GM23338 (cell line): Measurements from ENCODE around the gene TMEM150A. TPM values are rescaled to one million over a fixed set of nuclear protein-coding genes. Genes with fewer than 3 reads are reported as not detected.

Experiments
- ATAC-seq: fragments of 200-7000 bp; cut with Tn5 transposase; 3 replicates; pipeline ENCODE4 v1.9.1; 2020
- DNase-seq: peaks from one replicate; pipeline ENCODE4 v3.0.0-alpha.2; 2015; ENCODE audit warnings: low spot score
- H2AFZ ChIP-seq: fragments of 200-600 bp; sonication (generic); 2 replicates; pipeline ENCODE4 v1.8.0; 2016; ENCODE audit warnings: antibody characterized with exemption, mild to moderate bottlenecking, moderate library complexity
- H3F3A ChIP-seq: fragments of 200-600 bp; sonication (generic); replicated peaks from 2 replicates; pipeline ENCODE4 v1.8.0; 2017; ENCODE audit warnings: antibody characterized with exemption, mixed run types, low read depth
- H3K27ac ChIP-seq: fragments of 200-600 bp; sonication (generic); 2 replicates; pipeline ENCODE4 v1.6.1; 2016; ENCODE audit warnings: low read depth
- H3K27me3 ChIP-seq: fragments of 200-600 bp; sonication (generic); 2 replicates; pipeline ENCODE4 v1.8.0; 2016; ENCODE audit warnings: mild to moderate bottlenecking, mixed run types, moderate library complexity; ENCODE audit not compliant: insufficient read depth
- H3K36me3 ChIP-seq: fragments of 200-600 bp; sonication (generic); 2 replicates; pipeline ENCODE4 v1.8.0; 2016; ENCODE audit warnings: mild to moderate bottlenecking; ENCODE audit not compliant: insufficient read depth
- H3K4me1 ChIP-seq: fragments of 200-600 bp; sonication (generic); 2 replicates; pipeline ENCODE4 v1.8.0; 2016; ENCODE audit warnings: mild to moderate bottlenecking, moderate library complexity; ENCODE audit not compliant: insufficient read depth
- H3K4me2 ChIP-seq: fragments of 200-600 bp; sonication (generic); 2 replicates; pipeline ENCODE4 v1.7.1; 2017; ENCODE audit warnings: mixed run types
- H3K4me3 ChIP-seq: fragments of 200-600 bp; sonication (generic); 2 replicates; pipeline ENCODE4 v1.6.1; 2016; ENCODE audit warnings: mixed run types
- H3K79me2 ChIP-seq: fragments of 200-600 bp; sonication (generic); replicated peaks from 2 replicates; pipeline ENCODE4 v1.8.0; 2017; ENCODE audit warnings: mild to moderate bottlenecking; ENCODE audit not compliant: insufficient read depth
- H3K9me2 ChIP-seq: fragments of 200-600 bp; sonication (generic); 2 replicates; pipeline ENCODE4 v1.8.0; 2017; ENCODE audit not compliant: insufficient read depth
- H4K20me1 ChIP-seq: fragments of 200-600 bp; sonication (generic); replicated peaks from 2 replicates; pipeline ENCODE4 v1.8.0; 2017; ENCODE audit warnings: mild to moderate bottlenecking; ENCODE audit not compliant: insufficient read depth
- H3K27ac Mint-ChIP-seq: 2 replicates; pipeline ENCODE4 v1.8.0; 2020; ENCODE audit warnings: inconsistent platforms, mild to moderate bottlenecking, moderate library complexity, mixed read lengths
- H3K27me3 Mint-ChIP-seq: 3 replicates; pipeline ENCODE4 v1.8.0; 2022; ENCODE audit warnings: low read depth, mild to moderate bottlenecking, moderate library complexity, mixed read lengths, inconsistent platforms; ENCODE audit not compliant: insufficient read depth, poor library complexity
- H3K36me3 Mint-ChIP-seq: 3 replicates; pipeline ENCODE4 v1.8.0; 2021; ENCODE audit warnings: low read depth, mild to moderate bottlenecking, inconsistent platforms, moderate library complexity, mixed read lengths
- H3K4me1 Mint-ChIP-seq: 3 replicates; pipeline ENCODE4 v1.8.0; 2020; ENCODE audit warnings: mild to moderate bottlenecking, inconsistent platforms, mixed read lengths
- H3K4me3 Mint-ChIP-seq: 3 replicates; pipeline ENCODE4 v1.8.0; 2021; ENCODE audit warnings: moderate library complexity, mild to moderate bottlenecking, inconsistent platforms, mixed read lengths
- H3K9me3 Mint-ChIP-seq: 3 replicates; pipeline ENCODE4 v1.8.0; 2020; ENCODE audit warnings: moderate library complexity, mild to moderate bottlenecking, inconsistent platforms, mixed read lengths
- CREB1 ChIP-seq: fragments of 250-450 bp; sonication (Bioruptor Pico); IDR thresholded peaks from 2 replicates; pipeline ENCODE4 v1.5.0; 2020; ENCODE audit warnings: low read depth, mild to moderate bottlenecking, moderate library complexity
- POLR2AphosphoS5 ChIP-seq: IDR thresholded peaks from 2 replicates; pipeline ENCODE4 v1.6.1; 2016; ENCODE audit warnings: antibody characterized with exemption, low read depth
- STAT1 ChIP-seq: IDR thresholded peaks from one replicate; pipeline ENCODE4 v1.6.1; 2016; ENCODE audit warnings: antibody characterized with exemption; ENCODE audit not compliant: unreplicated experiment
- polyA plus RNA-seq: library from polyadenylated mRNA; unstranded; fragments of >200 nt; fragmentation: Nextera tagmentation; extraction: Ambion mirVana; gene quantifications from 2 replicates; pipeline ENCODE4 v1.2.1, GENCODE V29; 2016
- total RNA-seq: library from RNA; depleted of rRNA; stranded (reverse); fragments of >200 nt; shearing (Covaris generic); gene quantifications from 2 replicates; pipeline ENCODE4 v1.2.3, GENCODE V29; 2014
- TF ChIP-seq, protein P1 (sequence below), 2 experiments: fragments of 200-600 bp in 1 of 2; sonication (generic) in 1 of 2; conservative IDR thresholded peaks; 2 replicates each; pipeline versions ENCODE4 v1.5.1 to v1.6.1; 2016 to 2017; ENCODE audit warnings: antibody characterized with exemption in 2 of 2, low read depth in 2 of 2, mild to moderate bottlenecking in 2 of 2, moderate library complexity in 1 of 2
- TF ChIP-seq, protein P2 (sequence below): IDR thresholded peaks from one replicate; pipeline ENCODE4 v1.6.1; 2018; ENCODE audit warnings: antibody characterized with exemption; ENCODE audit not compliant: unreplicated experiment

Gene TMEM150A
- total and polyA plus RNA-seq, 2 experiments from 2014 or later, result 16.4 to 27.9 TPM

DNA sequence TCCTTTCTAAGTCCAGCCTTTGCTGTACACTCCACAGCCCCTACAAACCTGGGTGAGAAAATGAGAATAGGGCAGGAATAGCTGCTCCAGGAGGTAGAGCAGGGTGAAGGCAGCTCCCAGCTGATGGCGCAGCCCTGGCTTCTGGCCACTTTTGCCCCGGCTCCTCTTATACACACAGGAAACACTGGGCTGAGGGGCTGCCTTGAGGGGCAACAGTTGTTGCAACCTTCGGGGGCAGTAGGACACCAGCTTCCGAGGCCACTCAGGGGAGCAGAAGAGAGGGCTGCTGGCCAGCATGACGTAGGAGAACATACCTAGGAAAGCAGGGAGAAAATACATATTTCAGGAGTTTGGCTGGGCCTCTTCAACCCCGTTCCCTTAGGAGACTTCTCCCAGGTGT lies 49.3 kb downstream of the TMEM150A start:
- Histone ChIP-seq H3F3A (peaks cover 3% of the 10 kb centered on the region; the same call in 1 of the 2 replicates), H3K4me2 (no peak overlapping the region), H3K4me1 (no peaks in the 10 kb centered on the region), H3K79me2 (peaks cover 4% of the 10 kb centered on the region; the same call in 1 of the 2 replicates), H3K36me3 (peaks cover 34% of the 10 kb centered on the region), H2AFZ (no peak overlapping the region), H3K27me3 (no peaks in the 10 kb centered on the region), H3K4me3 (no peak overlapping the region), H4K20me1 (peaks cover 9% of the 10 kb centered on the region; the same call in 1 of the 2 replicates), H3K27ac (no peak overlapping the region), H3K9me2 (no peaks in the 10 kb centered on the region)
- Mint-ChIP-seq H3K9me3 (no peaks in the 10 kb centered on the region), H3K36me3 (peaks cover 59% of the 10 kb centered on the region), H3K4me3 (no peak overlapping the region), H3K27me3 (peaks cover 6% of the 10 kb centered on the region), H3K27ac (no peak overlapping the region), H3K4me1 (peaks cover 7% of the 10 kb centered on the region; the same call in 2 of the 3 replicates)
- ATAC-seq (no peak), DNase-seq (no peak)
- TF ChIP-seq, protein P1, sequence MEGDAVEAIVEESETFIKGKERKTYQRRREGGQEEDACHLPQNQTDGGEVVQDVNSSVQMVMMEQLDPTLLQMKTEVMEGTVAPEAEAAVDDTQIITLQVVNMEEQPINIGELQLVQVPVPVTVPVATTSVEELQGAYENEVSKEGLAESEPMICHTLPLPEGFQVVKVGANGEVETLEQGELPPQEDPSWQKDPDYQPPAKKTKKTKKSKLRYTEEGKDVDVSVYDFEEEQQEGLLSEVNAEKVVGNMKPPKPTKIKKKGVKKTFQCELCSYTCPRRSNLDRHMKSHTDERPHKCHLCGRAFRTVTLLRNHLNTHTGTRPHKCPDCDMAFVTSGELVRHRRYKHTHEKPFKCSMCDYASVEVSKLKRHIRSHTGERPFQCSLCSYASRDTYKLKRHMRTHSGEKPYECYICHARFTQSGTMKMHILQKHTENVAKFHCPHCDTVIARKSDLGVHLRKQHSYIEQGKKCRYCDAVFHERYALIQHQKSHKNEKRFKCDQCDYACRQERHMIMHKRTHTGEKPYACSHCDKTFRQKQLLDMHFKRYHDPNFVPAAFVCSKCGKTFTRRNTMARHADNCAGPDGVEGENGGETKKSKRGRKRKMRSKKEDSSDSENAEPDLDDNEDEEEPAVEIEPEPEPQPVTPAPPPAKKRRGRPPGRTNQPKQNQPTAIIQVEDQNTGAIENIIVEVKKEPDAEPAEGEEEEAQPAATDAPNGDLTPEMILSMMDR (conservative IDR thresholded peaks at IDR 0.05; ENCODE audit: low read depth in 2 of 2), result no peak
- TF ChIP-seq STAT1, result no peak
- no peak for TF ChIP-seq POLR2AphosphoS5
- TF ChIP-seq, protein P2, sequence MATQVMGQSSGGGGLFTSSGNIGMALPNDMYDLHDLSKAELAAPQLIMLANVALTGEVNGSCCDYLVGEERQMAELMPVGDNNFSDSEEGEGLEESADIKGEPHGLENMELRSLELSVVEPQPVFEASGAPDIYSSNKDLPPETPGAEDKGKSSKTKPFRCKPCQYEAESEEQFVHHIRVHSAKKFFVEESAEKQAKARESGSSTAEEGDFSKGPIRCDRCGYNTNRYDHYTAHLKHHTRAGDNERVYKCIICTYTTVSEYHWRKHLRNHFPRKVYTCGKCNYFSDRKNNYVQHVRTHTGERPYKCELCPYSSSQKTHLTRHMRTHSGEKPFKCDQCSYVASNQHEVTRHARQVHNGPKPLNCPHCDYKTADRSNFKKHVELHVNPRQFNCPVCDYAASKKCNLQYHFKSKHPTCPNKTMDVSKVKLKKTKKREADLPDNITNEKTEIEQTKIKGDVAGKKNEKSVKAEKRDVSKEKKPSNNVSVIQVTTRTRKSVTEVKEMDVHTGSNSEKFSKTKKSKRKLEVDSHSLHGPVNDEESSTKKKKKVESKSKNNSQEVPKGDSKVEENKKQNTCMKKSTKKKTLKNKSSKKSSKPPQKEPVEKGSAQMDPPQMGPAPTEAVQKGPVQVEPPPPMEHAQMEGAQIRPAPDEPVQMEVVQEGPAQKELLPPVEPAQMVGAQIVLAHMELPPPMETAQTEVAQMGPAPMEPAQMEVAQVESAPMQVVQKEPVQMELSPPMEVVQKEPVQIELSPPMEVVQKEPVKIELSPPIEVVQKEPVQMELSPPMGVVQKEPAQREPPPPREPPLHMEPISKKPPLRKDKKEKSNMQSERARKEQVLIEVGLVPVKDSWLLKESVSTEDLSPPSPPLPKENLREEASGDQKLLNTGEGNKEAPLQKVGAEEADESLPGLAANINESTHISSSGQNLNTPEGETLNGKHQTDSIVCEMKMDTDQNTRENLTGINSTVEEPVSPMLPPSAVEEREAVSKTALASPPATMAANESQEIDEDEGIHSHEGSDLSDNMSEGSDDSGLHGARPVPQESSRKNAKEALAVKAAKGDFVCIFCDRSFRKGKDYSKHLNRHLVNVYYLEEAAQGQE, result no peak
- no peak for TF ChIP-seq CREB1 (CRISPR knock-in tag)

DNA sequence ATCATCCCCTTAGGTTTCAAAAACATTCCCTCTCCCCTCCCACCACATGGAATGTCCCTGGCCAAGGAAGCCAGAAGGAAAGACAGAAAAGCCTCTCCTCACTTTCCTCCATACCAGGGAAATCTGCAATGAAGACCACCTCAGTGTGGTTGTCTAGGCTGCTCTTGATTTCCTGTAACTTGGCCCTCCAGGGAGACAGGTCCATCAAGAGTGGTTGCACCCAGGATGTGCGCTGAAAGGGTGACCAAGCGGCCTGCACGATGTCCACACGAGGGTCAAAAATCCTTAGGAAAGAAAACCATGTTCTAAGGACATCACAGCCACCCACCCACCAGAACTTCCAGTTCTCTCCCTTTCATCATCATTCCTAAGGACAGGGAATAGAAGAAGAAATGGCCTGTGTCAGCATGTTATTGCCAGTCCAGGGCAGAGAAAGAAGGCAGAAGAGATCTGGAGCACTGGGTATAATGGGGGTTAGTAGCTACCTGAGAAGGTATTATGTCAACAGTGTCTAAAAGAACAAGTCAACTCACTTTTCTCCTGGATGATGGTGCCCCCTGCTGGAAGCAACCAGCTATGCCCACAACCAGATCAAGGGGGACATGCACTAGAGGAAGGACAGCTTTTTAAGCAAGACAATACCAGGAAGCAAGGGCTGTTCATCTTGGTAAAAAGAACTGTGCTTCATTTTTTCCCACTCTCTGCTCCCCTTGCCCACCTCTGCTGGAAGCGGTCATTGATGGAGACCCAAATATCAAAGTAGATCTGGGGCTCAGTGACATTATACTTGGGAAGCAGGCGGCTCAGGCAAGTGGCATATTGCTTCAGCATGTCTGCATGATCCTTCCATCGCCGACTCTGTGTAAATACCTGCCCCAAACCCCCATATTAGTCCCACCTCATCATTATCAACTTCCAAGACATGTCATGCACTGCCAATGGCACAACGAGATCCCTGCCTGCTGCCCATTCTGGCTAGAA lies 50.5 kb downstream of the TMEM150A start:
- H3K27ac Mint-ChIP-seq, result no peak overlapping the region
- TF ChIP-seq, protein P1 (conservative IDR thresholded peaks at IDR 0.05; ENCODE audit: low read depth in 2 of 2), result peak; percentile 94 to 95
- TF ChIP-seq, protein P2, result no peak
- TF ChIP-seq POLR2AphosphoS5, result 0 out of 2 replicates have a peak, but pooled peaks have one; percentile 21
- H3K9me2 ChIP-seq, result no peaks in the 10 kb centered on the region
- peaks cover 7% of the 10 kb centered on the region for H3F3A ChIP-seq
- peaks cover 11% of the 10 kb centered on the region for H3K27me3 Mint-ChIP-seq
- no peaks in the 10 kb centered on the region; the same call in 2 of the 3 replicates for H3K9me3 Mint-ChIP-seq
- H3K36me3 ChIP-seq, result peaks cover 34% of the 10 kb centered on the region
- ATAC-seq, result peak; percentile 73
- peaks cover 7% of the 10 kb centered on the region; the same call in 2 of the 3 replicates for H3K4me1 Mint-ChIP-seq
- no peak overlapping the region for H2AFZ ChIP-seq
- no peak overlapping the region for H3K4me3 ChIP-seq
- H3K4me3 Mint-ChIP-seq, result no peak overlapping the region; the same call in 2 of the 3 replicates
- no peak overlapping the region for H3K27ac ChIP-seq
- H3K4me2 ChIP-seq, result no peak overlapping the region
- H3K36me3 Mint-ChIP-seq, result peaks cover 60% of the 10 kb centered on the region
- H3K4me1 ChIP-seq, result no peaks in the 10 kb centered on the region
- H3K79me2 ChIP-seq, result no peaks in the 10 kb centered on the region
- H3K27me3 ChIP-seq, result no peaks in the 10 kb centered on the region
- DNase-seq, result peak; percentile 92
- H4K20me1 ChIP-seq, result 0 out of 2 replicates have a peak, but pooled peaks cover 4% of the 10 kb centered on the region
